COLO829 (cell line): Measurements from ENCODE around the gene SORCS1.
"Not testable (repeated sequence)": the region's sequence is repeated elsewhere in the genome, so short reads cannot be mapped to it uniquely, and the experiment has no call there.

Experiments used
- DNase-seq: peaks from one replicate; pipeline ENCODE4 v3.0.0; 2012; ENCODE audit warnings: low spot score

The SORCS1 gene

GRCh38 chr10:106942035-106942662 is 222.4 kb downstream of the SORCS1 start:
- no peak for DNase-seq

GRCh38 chr10:106941297-106942034 is 223.0 kb downstream of the SORCS1 start:
- DNase-seq = peak; percentile 50

GRCh38 chr10:106938513-106938912 is 226.0 kb downstream of the SORCS1 start:
- no peak for DNase-seq

- no peak for DNase-seq
Observed at GRCh38 chr10:106935978-106936451, 228.5 kb downstream of the SORCS1 start.

GRCh38 chr10:106931853-106932249 is 232.7 kb downstream of the SORCS1 start:
- DNase-seq = no peak

GRCh38 chr10:106931159-106931852 is 233.2 kb downstream of the SORCS1 start:
- no peak for DNase-seq

GRCh38 chr10:106930751-106931150 is 233.8 kb downstream of the SORCS1 start:
- no peak for DNase-seq

GRCh38 chr10:106929291-106929895 is 235.1 kb downstream of the SORCS1 start:
- no peak for DNase-seq

- DNase-seq = not testable (repeated sequence)
Observed at GRCh38 chr10:106928151-106928550, 236.4 kb downstream of the SORCS1 start.

GRCh38 chr10:106925191-106925590 is 239.3 kb downstream of the SORCS1 start:
- no peak for DNase-seq

GRCh38 chr10:106920538-106920937 is 244.0 kb downstream of the SORCS1 start:
- DNase-seq = no peak

GRCh38 chr10:106919871-106920282 is 244.6 kb downstream of the SORCS1 start:
- no peak for DNase-seq

- no peak for DNase-seq
Observed at GRCh38 chr10:106917452-106918055, 247.0 kb downstream of the SORCS1 start.

- DNase-seq = no peak
Observed at GRCh38 chr10:106914016-106914415, 250.5 kb downstream of the SORCS1 start.

- DNase-seq = no peak
Observed at GRCh38 chr10:106913348-106913747, 251.2 kb downstream of the SORCS1 start.

GRCh38 chr10:106911096-106911495 is 253.4 kb downstream of the SORCS1 start:
- no peak for DNase-seq

GRCh38 chr10:106910666-106911065 is 253.8 kb downstream of the SORCS1 start:
- DNase-seq = no peak

- DNase-seq = no peak
Observed at GRCh38 chr10:106908225-106908624, 256.3 kb downstream of the SORCS1 start.

- DNase-seq = no peak
Observed at GRCh38 chr10:106904209-106904608, 260.3 kb downstream of the SORCS1 start.

- DNase-seq = no peak
Observed at GRCh38 chr10:106903180-106903579, 261.3 kb downstream of the SORCS1 start.

GRCh38 chr10:106900016-106900652 is 264.4 kb downstream of the SORCS1 start:
- no peak for DNase-seq

- DNase-seq = no peak
Observed at GRCh38 chr10:106898446-106898845, 266.1 kb downstream of the SORCS1 start.
